ENCODE measurements around the gene UBA3. TPM values are rescaled to one million over a fixed set of nuclear protein-coding genes. Genes with fewer than 3 reads are reported as not detected.
A peak's percentile ranks its signal among the peaks of the same experiment; 100 is the strongest.

Gene UBA3
- total and polyA plus RNA-seq, 10 of the 15 experiments (the other 5 are each of a cell fraction or from before 2014, with no cell fraction given): 72.9 to 131 (median 102) TPM

DNA sequence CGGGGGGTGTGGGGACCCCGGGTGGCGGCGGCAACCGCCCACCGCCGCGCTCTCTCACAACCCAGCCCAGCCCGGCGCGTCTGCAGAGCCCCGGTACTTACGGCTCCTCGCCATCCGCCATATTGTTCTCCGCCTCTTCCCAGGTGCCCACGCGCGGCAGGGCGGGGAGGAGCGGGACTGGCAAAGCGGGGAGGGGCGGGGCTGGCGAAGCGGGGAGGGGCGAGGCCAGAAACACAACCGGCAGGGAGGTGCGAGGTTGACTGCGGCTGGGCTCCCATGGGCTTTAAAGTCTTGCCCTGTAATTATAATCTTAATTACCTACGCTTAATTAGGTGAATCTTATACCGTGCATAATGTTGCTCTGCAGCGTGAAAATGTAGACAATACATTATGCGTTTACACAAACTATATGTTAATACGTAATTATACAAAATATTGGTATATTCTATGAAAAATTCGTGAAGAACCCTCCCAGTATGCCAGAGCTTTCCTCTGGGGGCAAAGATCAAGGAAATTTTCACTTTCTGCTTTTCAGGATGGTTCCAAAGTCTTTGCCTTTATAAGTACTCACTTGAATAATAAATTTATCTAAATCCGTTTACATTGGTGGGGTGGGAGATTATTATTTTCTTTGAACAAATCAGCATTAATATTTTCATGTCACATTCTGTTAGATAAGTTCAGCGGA lies at the start of gene UBA3 (continued):
- TF ChIP-seq, protein P1, sequence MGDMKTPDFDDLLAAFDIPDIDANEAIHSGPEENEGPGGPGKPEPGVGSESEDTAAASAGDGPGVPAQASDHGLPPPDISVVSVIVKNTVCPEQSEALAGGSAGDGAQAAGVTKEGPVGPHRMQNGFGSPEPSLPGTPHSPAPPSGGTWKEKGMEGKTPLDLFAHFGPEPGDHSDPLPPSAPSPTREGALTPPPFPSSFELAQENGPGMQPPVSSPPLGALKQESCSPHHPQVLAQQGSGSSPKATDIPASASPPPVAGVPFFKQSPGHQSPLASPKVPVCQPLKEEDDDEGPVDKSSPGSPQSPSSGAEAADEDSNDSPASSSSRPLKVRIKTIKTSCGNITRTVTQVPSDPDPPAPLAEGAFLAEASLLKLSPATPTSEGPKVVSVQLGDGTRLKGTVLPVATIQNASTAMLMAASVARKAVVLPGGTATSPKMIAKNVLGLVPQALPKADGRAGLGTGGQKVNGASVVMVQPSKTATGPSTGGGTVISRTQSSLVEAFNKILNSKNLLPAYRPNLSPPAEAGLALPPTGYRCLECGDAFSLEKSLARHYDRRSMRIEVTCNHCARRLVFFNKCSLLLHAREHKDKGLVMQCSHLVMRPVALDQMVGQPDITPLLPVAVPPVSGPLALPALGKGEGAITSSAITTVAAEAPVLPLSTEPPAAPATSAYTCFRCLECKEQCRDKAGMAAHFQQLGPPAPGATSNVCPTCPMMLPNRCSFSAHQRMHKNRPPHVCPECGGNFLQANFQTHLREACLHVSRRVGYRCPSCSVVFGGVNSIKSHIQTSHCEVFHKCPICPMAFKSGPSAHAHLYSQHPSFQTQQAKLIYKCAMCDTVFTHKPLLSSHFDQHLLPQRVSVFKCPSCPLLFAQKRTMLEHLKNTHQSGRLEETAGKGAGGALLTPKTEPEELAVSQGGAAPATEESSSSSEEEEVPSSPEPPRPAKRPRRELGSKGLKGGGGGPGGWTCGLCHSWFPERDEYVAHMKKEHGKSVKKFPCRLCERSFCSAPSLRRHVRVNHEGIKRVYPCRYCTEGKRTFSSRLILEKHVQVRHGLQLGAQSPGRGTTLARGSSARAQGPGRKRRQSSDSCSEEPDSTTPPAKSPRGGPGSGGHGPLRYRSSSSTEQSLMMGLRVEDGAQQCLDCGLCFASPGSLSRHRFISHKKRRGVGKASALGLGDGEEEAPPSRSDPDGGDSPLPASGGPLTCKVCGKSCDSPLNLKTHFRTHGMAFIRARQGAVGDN (IDR thresholded peaks at IDR 0.05): 0 out of 2 replicates have a peak, but pooled peaks have one; percentile 22
- TF ChIP-seq POLR2AphosphoS5 (IDR thresholded peaks at IDR 0.05; ENCODE audit: low read length): peak; percentile 66
- TF ChIP-seq, protein P2, sequence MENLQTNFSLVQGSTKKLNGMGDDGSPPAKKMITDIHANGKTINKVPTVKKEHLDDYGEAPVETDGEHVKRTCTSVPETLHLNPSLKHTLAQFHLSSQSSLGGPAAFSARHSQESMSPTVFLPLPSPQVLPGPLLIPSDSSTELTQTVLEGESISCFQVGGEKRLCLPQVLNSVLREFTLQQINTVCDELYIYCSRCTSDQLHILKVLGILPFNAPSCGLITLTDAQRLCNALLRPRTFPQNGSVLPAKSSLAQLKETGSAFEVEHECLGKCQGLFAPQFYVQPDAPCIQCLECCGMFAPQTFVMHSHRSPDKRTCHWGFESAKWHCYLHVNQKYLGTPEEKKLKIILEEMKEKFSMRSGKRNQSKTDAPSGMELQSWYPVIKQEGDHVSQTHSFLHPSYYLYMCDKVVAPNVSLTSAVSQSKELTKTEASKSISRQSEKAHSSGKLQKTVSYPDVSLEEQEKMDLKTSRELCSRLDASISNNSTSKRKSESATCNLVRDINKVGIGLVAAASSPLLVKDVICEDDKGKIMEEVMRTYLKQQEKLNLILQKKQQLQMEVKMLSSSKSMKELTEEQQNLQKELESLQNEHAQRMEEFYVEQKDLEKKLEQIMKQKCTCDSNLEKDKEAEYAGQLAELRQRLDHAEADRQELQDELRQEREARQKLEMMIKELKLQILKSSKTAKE (IDR thresholded peaks at IDR 0.05; ENCODE audit: low read depth, poor library complexity, severe bottlenecking): peak; percentile 37
- no peak for TF ChIP-seq MEF2A (IDR thresholded peaks at IDR 0.05; ENCODE audit: insufficient read depth, low read depth, low read length)
- no peak for TF ChIP-seq NRF1 (conservative IDR thresholded peaks at IDR 0.05; ENCODE audit: low read depth, low read length)
- no peak for TF ChIP-seq CBX5 (IDR thresholded peaks at IDR 0.05; ENCODE audit: low read depth)
- TF ChIP-seq SPI1 (IDR thresholded peaks at IDR 0.05; ENCODE audit: borderline replicate concordance, insufficient read depth, low read depth, low read length): no peak
- TF ChIP-seq SP1 (IDR thresholded peaks at IDR 0.05; ENCODE audit: low read depth, low read length): no peak
- TF ChIP-seq CBFB (IDR thresholded peaks at IDR 0.05; ENCODE audit: low read depth): 0 out of 2 replicates have a peak, but pooled peaks have one; percentile 59
- TF ChIP-seq SMC3 (IDR thresholded peaks at IDR 0.05; ENCODE audit: borderline replicate concordance, low read length): no peak
- no peak for TF ChIP-seq JUND (IDR thresholded peaks at IDR 0.05; ENCODE audit: low read depth, low read length)
- TF ChIP-seq NR2F1 (conservative IDR thresholded peaks at IDR 0.05): 0 out of 2 replicates have a peak, but pooled peaks have one; percentile 12
- peak; percentile 87 for TF ChIP-seq MEF2B (IDR thresholded peaks at IDR 0.05; ENCODE audit: partially characterized antibody, poor library complexity, severe bottlenecking)
- TF ChIP-seq, protein P3, sequence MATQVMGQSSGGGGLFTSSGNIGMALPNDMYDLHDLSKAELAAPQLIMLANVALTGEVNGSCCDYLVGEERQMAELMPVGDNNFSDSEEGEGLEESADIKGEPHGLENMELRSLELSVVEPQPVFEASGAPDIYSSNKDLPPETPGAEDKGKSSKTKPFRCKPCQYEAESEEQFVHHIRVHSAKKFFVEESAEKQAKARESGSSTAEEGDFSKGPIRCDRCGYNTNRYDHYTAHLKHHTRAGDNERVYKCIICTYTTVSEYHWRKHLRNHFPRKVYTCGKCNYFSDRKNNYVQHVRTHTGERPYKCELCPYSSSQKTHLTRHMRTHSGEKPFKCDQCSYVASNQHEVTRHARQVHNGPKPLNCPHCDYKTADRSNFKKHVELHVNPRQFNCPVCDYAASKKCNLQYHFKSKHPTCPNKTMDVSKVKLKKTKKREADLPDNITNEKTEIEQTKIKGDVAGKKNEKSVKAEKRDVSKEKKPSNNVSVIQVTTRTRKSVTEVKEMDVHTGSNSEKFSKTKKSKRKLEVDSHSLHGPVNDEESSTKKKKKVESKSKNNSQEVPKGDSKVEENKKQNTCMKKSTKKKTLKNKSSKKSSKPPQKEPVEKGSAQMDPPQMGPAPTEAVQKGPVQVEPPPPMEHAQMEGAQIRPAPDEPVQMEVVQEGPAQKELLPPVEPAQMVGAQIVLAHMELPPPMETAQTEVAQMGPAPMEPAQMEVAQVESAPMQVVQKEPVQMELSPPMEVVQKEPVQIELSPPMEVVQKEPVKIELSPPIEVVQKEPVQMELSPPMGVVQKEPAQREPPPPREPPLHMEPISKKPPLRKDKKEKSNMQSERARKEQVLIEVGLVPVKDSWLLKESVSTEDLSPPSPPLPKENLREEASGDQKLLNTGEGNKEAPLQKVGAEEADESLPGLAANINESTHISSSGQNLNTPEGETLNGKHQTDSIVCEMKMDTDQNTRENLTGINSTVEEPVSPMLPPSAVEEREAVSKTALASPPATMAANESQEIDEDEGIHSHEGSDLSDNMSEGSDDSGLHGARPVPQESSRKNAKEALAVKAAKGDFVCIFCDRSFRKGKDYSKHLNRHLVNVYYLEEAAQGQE (IDR thresholded peaks at IDR 0.05; ENCODE audit: low read depth, low read length): peak; percentile 46; the same call in 1 of the 2 replicates
- no peak for TF ChIP-seq ZNF274 (IDR thresholded peaks at IDR 0.05; ENCODE audit: insufficient read depth, insufficient read length)
- no peak for TF ChIP-seq ZBTB4 (CRISPR knock-in tag; IDR thresholded peaks at IDR 0.05)
